K562 (cell line): ENCODE measurements around the gene ADM5. TPM values are rescaled to one million over a fixed set of nuclear protein-coding genes. Genes with fewer than 3 reads are reported as not detected.

Experiments
- ASH1L ChIP-seq: fragments of 450-650 bp; IDR thresholded peaks from 2 replicates; pipeline ENCODE4 v1.6.1; 2018; ENCODE audit warnings: borderline replicate concordance, mild to moderate bottlenecking, low read depth; ENCODE audit not compliant: partially characterized antibody
- BRF1 ChIP-seq: IDR thresholded peaks from 3 replicates; pipeline ENCODE4 v1.6.1; 2011; ENCODE audit warnings: borderline replicate concordance, mild to moderate bottlenecking; ENCODE audit not compliant: insufficient read length; ENCODE audit errors: extremely low read depth
- CCNT2 ChIP-seq: IDR thresholded peaks from 2 replicates; pipeline ENCODE4 v1.6.1; 2011; ENCODE audit warnings: borderline replicate concordance, low read depth, mild to moderate bottlenecking, moderate library complexity, mixed read lengths, low read length; ENCODE audit not compliant: insufficient read length; ENCODE audit errors: extremely low read depth
- CTCF ChIP-seq, 3 experiments: IDR thresholded peaks in 2 of 3; conservative IDR thresholded peaks in 1 of 3; 2 replicates each; pipeline ENCODE4 v1.5.1; 2011 to 2012; ENCODE audit warnings: low read length in 3 of 3, mild to moderate bottlenecking in 3 of 3, control low read depth in 2 of 3, improper control_type of control experiment in 1 of 3, inconsistent platforms in 1 of 3, low read depth in 1 of 3, mixed read lengths in 1 of 3, moderate library complexity in 1 of 3; ENCODE audit not compliant: insufficient read depth in 2 of 3
- DMBX1 ChIP-seq: fragments of 250-450 bp; sonication (Bioruptor Pico); IDR thresholded peaks from 2 replicates; pipeline ENCODE4 v1.8.0; 2022; ENCODE audit warnings: inconsistent platforms, mild to moderate bottlenecking, moderate library complexity, borderline replicate concordance
- FOXM1 ChIP-seq, 2 experiments: fragments of 450-650 bp in 1 of 2; sonication (generic) in 1 of 2; formaldehyde crosslinking in 1 of 2; IDR thresholded peaks; 2 replicates each; pipeline versions ENCODE4 v1.6.1 to v1.9.0; 2017 to 2022; ENCODE audit warnings: low read depth in 2 of 2, mild to moderate bottlenecking in 2 of 2, missing genetic modification reagents in 1 of 2, moderate library complexity in 1 of 2
- HMGXB4 ChIP-seq: sonication (generic); formaldehyde crosslinking; IDR thresholded peaks from 2 replicates; pipeline ENCODE4 v1.8.1; 2023; ENCODE audit warnings: mild to moderate bottlenecking, missing genetic modification reagents
- L3MBTL2 ChIP-seq: fragments of 450-650 bp; IDR thresholded peaks from 2 replicates; pipeline ENCODE4 v1.6.1; 2016; ENCODE audit warnings: mild to moderate bottlenecking, moderate library complexity
- MAX ChIP-seq: sonication (generic); formaldehyde crosslinking; IDR thresholded peaks from 2 replicates; pipeline ENCODE4 v1.9.0; 2022; ENCODE audit warnings: mild to moderate bottlenecking, missing genetic modification reagents
- NRF1 ChIP-seq, 2 experiments: fragments of 450-650 bp; IDR thresholded peaks in 1 of 2; conservative IDR thresholded peaks in 1 of 2; 2 replicates each; pipeline ENCODE4 v1.6.1; 2014; ENCODE audit warnings: mild to moderate bottlenecking in 2 of 2
- RBM15 ChIP-seq: fragments of 200-400 bp; formaldehyde crosslinking; IDR thresholded peaks from 2 replicates; pipeline ENCODE4 v1.6.1; 2018; ENCODE audit warnings: mild to moderate bottlenecking, low read length, moderate library complexity; ENCODE audit not compliant: insufficient read depth
- RBM22 ChIP-seq: fragments of 200-400 bp; formaldehyde crosslinking; IDR thresholded peaks from 2 replicates; pipeline ENCODE4 v1.6.1; 2018; ENCODE audit warnings: low read length, low read depth; ENCODE audit not compliant: poor library complexity, severe bottlenecking
- RFX1 ChIP-seq: fragments of 450-650 bp; IDR thresholded peaks from 2 replicates; pipeline ENCODE4 v1.6.1; 2016; ENCODE audit warnings: mild to moderate bottlenecking, moderate library complexity
- TEAD2 ChIP-seq: fragments of 450-650 bp; IDR thresholded peaks from 2 replicates; pipeline ENCODE4 v1.6.1; 2016; ENCODE audit warnings: missing genetic modification characterization, control low read depth, missing compliant biosample characterization
- TFAM ChIP-seq: fragments of 250-450 bp; sonication (Bioruptor Pico); conservative IDR thresholded peaks from 2 replicates; pipeline ENCODE4 v1.5.0; 2021; ENCODE audit warnings: mild to moderate bottlenecking, moderate library complexity
- ZNF143 ChIP-seq: sonication (generic); formaldehyde crosslinking; IDR thresholded peaks from 2 replicates; pipeline ENCODE4 v1.9.0; 2022; ENCODE audit warnings: mild to moderate bottlenecking, missing genetic modification reagents
- ZNF197 ChIP-seq: fragments of 200-800 bp; sonication (Bioruptor generic); IDR thresholded peaks from 2 replicates; pipeline ENCODE4 v1.6.1; 2016; ENCODE audit warnings: low read depth, missing genetic modification characterization, missing compliant biosample characterization
- ZNF280A ChIP-seq: fragments of 450-650 bp; IDR thresholded peaks from 2 replicates; pipeline ENCODE4 v1.6.1; 2018; ENCODE audit warnings: mild to moderate bottlenecking, low read depth; ENCODE audit not compliant: partially characterized antibody
- ZSCAN29 ChIP-seq: fragments of 450-650 bp; IDR thresholded peaks from 2 replicates; pipeline ENCODE4 v1.6.1; 2017
- polyA plus RNA-seq, 8 experiments: library from polyadenylated mRNA; depleted of rRNA in 4 of 8; stranded (reverse) in 5 of 8; unstranded in 3 of 8; fragments of >200 nt; fragmentation: Nextera tagmentation in 2 of 8; fragmentation: Illumina TruSeq in 1 of 8; extraction: Ambion mirVana in 2 of 8; extraction: Trizol in 1 of 8; gene quantifications; 2 replicates each; pipeline versions ENCODE4 v1.2.1 to v1.2.3, GENCODE V29; 2011 to 2014; ENCODE audit warnings: inconsistent platforms in 1 of 8, missing spikeins in 1 of 8
- total RNA-seq, 7 experiments: library from RNA; depleted of rRNA in 6 of 7; stranded (reverse); fragments of >200 nt in 6 of 7; fragmentation: Illumina TruSeq in 2 of 7; extraction: Trizol in 2 of 7; gene quantifications; 2 replicates each; pipeline versions ENCODE4 v1.2.1 to v1.2.3, GENCODE V29; 2011 to 2021; ENCODE audit warnings: low replicate concordance in 1 of 7

Gene ADM5
- total and polyA plus RNA-seq, 9 of the 15 experiments (the other 6 are each of a cell fraction or from before 2014, with no cell fraction given): 0.13 to 8.4 (median 2.0) TPM; not detected in 1

- TF ChIP-seq ZNF280A: no peak
- no peak for TF ChIP-seq DMBX1 (CRISPR knock-in tag)
- TF ChIP-seq NRF1 (conservative IDR thresholded peaks at IDR 0.05 in 1 of 2, IDR thresholded peaks at IDR 0.05 in 1 of 2): peak; percentile 91 to 93
- TF ChIP-seq ZNF143: peak; percentile 31; the same call in 1 of the 2 replicates
- no peak for TF ChIP-seq ZNF197
- no peak for TF ChIP-seq FOXM1 (IDR thresholded peaks at IDR 0.05; ENCODE audit: low read depth)
- peak; percentile 65; the same call in 1 of the 2 replicates for TF ChIP-seq FOXM1 (CRISPR knock-in tag; IDR thresholded peaks at IDR 0.05; ENCODE audit: low read depth)
- TF ChIP-seq RBM15: no peak
- TF ChIP-seq MAX (CRISPR knock-in tag): peak; percentile 80
- no peak for TF ChIP-seq ZSCAN29
- TF ChIP-seq HMGXB4 (CRISPR knock-in tag): peak; percentile 80; the same call in 1 of the 2 replicates
- TF ChIP-seq ASH1L: no peak
- no peak for TF ChIP-seq TEAD2 (tag)
- TF ChIP-seq RBM22: peak; percentile 62
- peak; percentile 62 for TF ChIP-seq L3MBTL2
- peak; percentile 29 for TF ChIP-seq CCNT2
- TF ChIP-seq TFAM (CRISPR knock-in tag): no peak
- TF ChIP-seq CTCF (IDR thresholded peaks at IDR 0.05 in 2 of 3, conservative IDR thresholded peaks at IDR 0.05 in 1 of 3; ENCODE audit: insufficient read depth in 2 of 3, low read depth in 1 of 3, low read length in 3 of 3): peak; percentile 95 to 96 (median 96)
- no peak for TF ChIP-seq BRF1
- peak; percentile 90 for TF ChIP-seq RFX1
Measured at GRCh38 chr19:49680421-49681351, 8.7 kb upstream of the ADM5 start (continued).
